HEK293 (cell line): Measurements from ENCODE around the gene GPBAR1.

Experiments used
- GLIS2 ChIP-seq: fragments of 450-650 bp; formaldehyde crosslinking; IDR thresholded peaks from 2 replicates; pipeline ENCODE4 v1.5.1; 2016; ENCODE audit warnings: missing biosample characterization, missing genetic modification characterization
- PRDM1 ChIP-seq: fragments of 450-650 bp; formaldehyde crosslinking; IDR thresholded peaks from 2 replicates; pipeline ENCODE4; 2016; ENCODE audit warnings: missing biosample characterization, missing genetic modification characterization
- SP2 ChIP-seq: fragments of 450-650 bp; formaldehyde crosslinking; IDR thresholded peaks from 2 replicates; pipeline ENCODE4 v1.5.1; 2016; ENCODE audit warnings: missing biosample characterization, missing genetic modification characterization
- YY2 ChIP-seq: fragments of 450-650 bp; formaldehyde crosslinking; IDR thresholded peaks from 2 replicates; pipeline ENCODE4 v1.5.1; 2016; ENCODE audit warnings: missing biosample characterization, missing genetic modification characterization
- ZBTB20 ChIP-seq: fragments of 450-650 bp; formaldehyde crosslinking; IDR thresholded peaks from 2 replicates; pipeline ENCODE4 v1.5.1; 2016; ENCODE audit warnings: missing biosample characterization, missing genetic modification characterization
- ZBTB44 ChIP-seq: fragments of 450-650 bp; IDR thresholded peaks from 2 replicates; pipeline ENCODE4 v1.5.1; 2018; ENCODE audit warnings: missing biosample characterization, mild to moderate bottlenecking, missing genetic modification characterization
- ZNF112 ChIP-seq: fragments of 450-650 bp; formaldehyde crosslinking; IDR thresholded peaks from 2 replicates; pipeline ENCODE4 v1.5.0; 2017; ENCODE audit warnings: missing biosample characterization, missing genetic modification characterization
- ZNF426 ChIP-seq: fragments of 450-650 bp; formaldehyde crosslinking; IDR thresholded peaks from 2 replicates; pipeline ENCODE4 v1.5.1; 2017; ENCODE audit warnings: missing biosample characterization, missing genetic modification characterization, mild to moderate bottlenecking, inconsistent platforms, moderate library complexity
- ZNF514 ChIP-seq: fragments of 450-650 bp; formaldehyde crosslinking; IDR thresholded peaks from 2 replicates; pipeline ENCODE4 v1.5.1; 2016; ENCODE audit warnings: missing biosample characterization, missing genetic modification characterization
- ZNF580 ChIP-seq: fragments of 450-650 bp; formaldehyde crosslinking; IDR thresholded peaks from 2 replicates; pipeline ENCODE4 v1.5.1; 2016; ENCODE audit warnings: missing biosample characterization, missing genetic modification characterization
- ZNF596 ChIP-seq: fragments of 450-650 bp; IDR thresholded peaks from 2 replicates; pipeline ENCODE4 v1.5.0; 2018; ENCODE audit warnings: missing biosample characterization, mild to moderate bottlenecking, missing genetic modification characterization, moderate library complexity
- ZNF600 ChIP-seq: fragments of 450-650 bp; formaldehyde crosslinking; IDR thresholded peaks from 2 replicates; pipeline ENCODE4 v1.5.1; 2016; ENCODE audit warnings: missing biosample characterization, missing genetic modification characterization
- ZNF610 ChIP-seq: fragments of 450-650 bp; formaldehyde crosslinking; IDR thresholded peaks from 2 replicates; pipeline ENCODE4 v1.5.1; 2016; ENCODE audit warnings: missing biosample characterization, missing genetic modification characterization, borderline replicate concordance
- ZNF624 ChIP-seq: fragments of 450-650 bp; formaldehyde crosslinking; IDR thresholded peaks from 2 replicates; pipeline ENCODE4 v1.5.1; 2017; ENCODE audit warnings: missing biosample characterization, missing genetic modification characterization
- ZNF639 ChIP-seq: fragments of 450-650 bp; formaldehyde crosslinking; IDR thresholded peaks from 2 replicates; pipeline ENCODE4 v1.5.1; 2016; ENCODE audit warnings: missing biosample characterization, missing genetic modification characterization
- ZNF701 ChIP-seq: fragments of 450-650 bp; formaldehyde crosslinking; IDR thresholded peaks from 2 replicates; pipeline ENCODE4 v1.5.1; 2016; ENCODE audit warnings: missing biosample characterization, missing genetic modification characterization
- ZSCAN18 ChIP-seq: fragments of 450-650 bp; formaldehyde crosslinking; IDR thresholded peaks from 2 replicates; pipeline ENCODE4 v1.5.1; 2016; ENCODE audit warnings: missing biosample characterization, missing genetic modification characterization
- TF ChIP-seq, protein P1 (sequence below): fragments of 450-650 bp; formaldehyde crosslinking; IDR thresholded peaks from 2 replicates; pipeline ENCODE4 v1.5.1; 2016; ENCODE audit warnings: missing biosample characterization, missing genetic modification characterization

The GPBAR1 gene

DNA sequence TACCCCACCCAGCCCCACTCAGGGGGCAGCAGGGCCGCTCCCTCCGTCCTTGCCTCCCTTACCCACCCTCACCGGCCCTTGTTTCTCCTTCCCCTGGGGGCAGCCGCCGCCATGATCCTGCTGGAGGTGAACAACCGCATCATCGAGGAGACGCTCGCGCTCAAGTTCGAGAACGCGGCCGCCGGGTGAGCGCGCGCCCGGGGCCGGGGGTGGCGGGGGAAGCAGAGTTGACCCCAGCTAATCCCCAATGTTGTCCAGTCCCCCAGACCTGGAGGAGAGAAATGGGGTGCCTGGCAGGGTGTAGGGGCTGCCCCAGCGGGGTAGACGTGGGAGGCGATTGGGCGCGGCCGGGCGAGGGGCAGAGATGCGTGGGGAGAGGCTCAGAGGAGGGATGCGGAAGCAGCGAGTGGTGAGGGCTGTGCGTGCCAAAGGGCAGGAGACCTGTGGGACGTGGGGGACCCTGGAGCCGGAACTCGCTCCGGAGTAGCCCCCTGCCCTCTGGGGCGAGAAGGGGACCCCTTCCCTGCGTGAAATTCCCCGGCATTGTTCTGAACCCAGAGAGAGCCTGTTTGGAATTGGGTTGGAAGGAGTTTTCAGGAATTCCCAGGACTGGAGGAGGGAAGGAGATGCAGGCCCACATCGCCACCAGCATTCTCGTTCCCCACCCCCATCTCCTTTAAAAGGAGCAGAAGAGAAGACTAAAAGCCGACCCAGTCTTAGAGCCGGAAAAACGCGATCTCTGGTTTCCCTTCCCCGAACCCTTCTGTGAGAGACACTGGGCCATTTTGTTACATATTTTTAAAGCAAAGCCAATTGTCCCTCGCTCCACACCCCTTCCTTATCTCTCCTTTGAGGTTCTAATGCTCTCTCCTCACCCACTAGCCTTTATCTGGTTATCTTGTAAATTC lies 43.2 kb upstream of the GPBAR1 start (continued):
- TF ChIP-seq ZBTB44 (tag by site-specific recombination) = no peak
- TF ChIP-seq ZBTB20 (tag by site-specific recombination) = peak; percentile 65; the same call in 1 of the 2 replicates
- TF ChIP-seq YY2 (tag by site-specific recombination) = no peak
- TF ChIP-seq ZNF600 (tag by site-specific recombination) = peak; percentile 72
- no peak for TF ChIP-seq ZNF624 (tag by site-specific recombination)
- TF ChIP-seq, protein P1, sequence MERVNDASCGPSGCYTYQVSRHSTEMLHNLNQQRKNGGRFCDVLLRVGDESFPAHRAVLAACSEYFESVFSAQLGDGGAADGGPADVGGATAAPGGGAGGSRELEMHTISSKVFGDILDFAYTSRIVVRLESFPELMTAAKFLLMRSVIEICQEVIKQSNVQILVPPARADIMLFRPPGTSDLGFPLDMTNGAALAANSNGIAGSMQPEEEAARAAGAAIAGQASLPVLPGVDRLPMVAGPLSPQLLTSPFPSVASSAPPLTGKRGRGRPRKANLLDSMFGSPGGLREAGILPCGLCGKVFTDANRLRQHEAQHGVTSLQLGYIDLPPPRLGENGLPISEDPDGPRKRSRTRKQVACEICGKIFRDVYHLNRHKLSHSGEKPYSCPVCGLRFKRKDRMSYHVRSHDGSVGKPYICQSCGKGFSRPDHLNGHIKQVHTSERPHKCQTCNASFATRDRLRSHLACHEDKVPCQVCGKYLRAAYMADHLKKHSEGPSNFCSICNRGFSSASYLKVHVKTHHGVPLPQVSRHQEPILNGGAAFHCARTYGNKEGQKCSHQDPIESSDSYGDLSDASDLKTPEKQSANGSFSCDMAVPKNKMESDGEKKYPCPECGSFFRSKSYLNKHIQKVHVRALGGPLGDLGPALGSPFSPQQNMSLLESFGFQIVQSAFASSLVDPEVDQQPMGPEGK (tag by site-specific recombination) = peak; percentile 50; the same call in 1 of the 2 replicates
- TF ChIP-seq ZNF426 (tag by site-specific recombination) = no peak
- no peak for TF ChIP-seq ZNF580 (tag by site-specific recombination)
- no peak for TF ChIP-seq ZNF701 (tag by site-specific recombination)
- TF ChIP-seq ZNF112 = no peak
- no peak for TF ChIP-seq ZNF596 (tag by site-specific recombination)
- TF ChIP-seq SP2 (tag by site-specific recombination) = peak; percentile 37; the same call in 1 of the 2 replicates
- no peak for TF ChIP-seq ZSCAN18
- TF ChIP-seq GLIS2 (tag by site-specific recombination) = peak; percentile 81
- no peak for TF ChIP-seq ZNF514 (tag by site-specific recombination)
- no peak for TF ChIP-seq PRDM1 (tag by site-specific recombination)
- TF ChIP-seq ZNF610 = no peak
- no peak for TF ChIP-seq ZNF639 (tag by site-specific recombination)
